ENCODE data around the gene NRARP.

The NRARP gene

DNA sequence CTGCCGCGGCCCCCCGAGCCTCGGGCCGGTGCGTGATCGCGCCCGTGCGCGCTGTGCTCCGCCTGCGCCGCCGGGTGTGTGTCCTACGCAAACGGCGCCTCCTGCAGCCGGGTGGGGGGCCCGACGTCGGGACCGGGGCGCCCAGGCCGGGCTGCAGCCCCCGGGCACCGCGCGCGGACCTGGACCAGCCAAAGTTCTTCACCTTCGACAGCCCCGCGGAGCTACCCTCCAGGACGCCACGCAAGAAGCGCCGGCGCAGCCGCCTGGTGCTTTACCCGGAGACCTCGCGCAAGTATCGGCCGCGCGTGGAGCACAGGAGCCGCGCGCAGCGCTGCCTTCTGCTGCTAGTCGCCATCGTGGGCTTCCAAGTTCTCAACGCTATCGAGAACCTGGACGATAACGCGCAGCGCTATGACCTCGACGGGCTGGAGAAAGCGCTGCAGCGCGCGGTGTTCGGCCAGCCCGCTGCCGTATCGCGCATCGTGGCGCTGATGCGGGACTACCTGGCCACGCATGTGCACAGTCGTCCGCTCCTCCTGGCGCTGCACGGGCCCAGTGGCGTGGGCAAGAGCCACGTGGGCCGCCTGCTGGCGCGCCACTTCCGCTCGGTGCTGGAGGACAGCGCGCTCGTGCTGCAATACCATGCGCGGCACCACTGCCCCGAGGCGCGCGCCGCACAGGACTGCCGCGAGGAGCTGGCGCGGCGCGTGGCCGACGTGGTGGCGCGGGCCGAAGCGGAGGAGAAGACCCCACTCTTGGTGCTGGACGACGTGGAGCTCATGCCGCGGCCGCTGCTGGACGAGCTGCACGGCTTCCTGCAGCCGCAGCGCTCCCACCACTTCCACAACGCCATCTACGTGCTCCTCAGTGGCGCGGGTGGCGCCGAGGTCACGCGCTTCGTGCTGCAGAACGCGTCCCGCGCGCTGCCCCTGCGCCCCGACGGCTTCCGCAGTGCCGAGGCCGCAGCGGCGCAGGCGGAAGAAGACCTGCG is 23.1 kb downstream of the NRARP start:
- FAIRE-seq = no peak
- DNase-seq (ENCODE audit: insufficient read length, low spot score) = no peak
- TF ChIP-seq, protein P1, sequence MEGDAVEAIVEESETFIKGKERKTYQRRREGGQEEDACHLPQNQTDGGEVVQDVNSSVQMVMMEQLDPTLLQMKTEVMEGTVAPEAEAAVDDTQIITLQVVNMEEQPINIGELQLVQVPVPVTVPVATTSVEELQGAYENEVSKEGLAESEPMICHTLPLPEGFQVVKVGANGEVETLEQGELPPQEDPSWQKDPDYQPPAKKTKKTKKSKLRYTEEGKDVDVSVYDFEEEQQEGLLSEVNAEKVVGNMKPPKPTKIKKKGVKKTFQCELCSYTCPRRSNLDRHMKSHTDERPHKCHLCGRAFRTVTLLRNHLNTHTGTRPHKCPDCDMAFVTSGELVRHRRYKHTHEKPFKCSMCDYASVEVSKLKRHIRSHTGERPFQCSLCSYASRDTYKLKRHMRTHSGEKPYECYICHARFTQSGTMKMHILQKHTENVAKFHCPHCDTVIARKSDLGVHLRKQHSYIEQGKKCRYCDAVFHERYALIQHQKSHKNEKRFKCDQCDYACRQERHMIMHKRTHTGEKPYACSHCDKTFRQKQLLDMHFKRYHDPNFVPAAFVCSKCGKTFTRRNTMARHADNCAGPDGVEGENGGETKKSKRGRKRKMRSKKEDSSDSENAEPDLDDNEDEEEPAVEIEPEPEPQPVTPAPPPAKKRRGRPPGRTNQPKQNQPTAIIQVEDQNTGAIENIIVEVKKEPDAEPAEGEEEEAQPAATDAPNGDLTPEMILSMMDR (IDR thresholded peaks at IDR 0.05; ENCODE audit: insufficient read depth, missing control alignments) = no peak

DNA sequence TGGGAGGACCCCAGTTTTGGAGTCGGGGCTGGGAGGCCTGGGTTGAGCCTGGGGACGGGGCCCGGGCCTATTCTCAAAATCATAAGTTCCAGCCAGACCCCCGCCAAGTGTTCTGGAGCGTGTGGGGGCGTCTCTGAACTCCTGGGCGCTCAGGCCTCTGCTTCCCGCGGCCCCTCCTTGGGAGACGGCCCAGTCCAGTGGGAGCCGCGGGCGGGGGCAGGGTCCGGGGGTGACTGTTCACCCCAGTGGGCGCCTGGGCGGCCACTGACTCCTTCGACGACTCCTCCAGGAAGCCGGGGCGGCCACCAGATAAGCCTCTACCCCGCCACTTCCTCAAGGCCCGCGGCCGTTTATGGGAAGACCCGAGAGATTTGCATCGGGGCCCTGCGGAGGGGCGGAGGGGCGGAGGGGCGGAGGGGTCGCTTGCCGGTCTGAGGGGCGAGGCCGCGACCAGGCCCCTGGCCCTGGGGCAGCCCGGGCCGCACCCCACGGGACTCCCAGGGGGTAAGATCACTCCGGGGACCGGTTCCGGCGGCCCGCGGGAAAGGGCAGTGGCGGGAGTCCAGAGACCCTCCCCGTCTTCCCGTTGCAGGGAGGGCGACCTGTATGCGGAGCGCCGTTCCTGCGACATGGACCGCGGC is 23.9 kb downstream of the NRARP start:
- no peak for FAIRE-seq
- TF ChIP-seq, protein P1 (IDR thresholded peaks at IDR 0.05; ENCODE audit: insufficient read depth, missing control alignments) = no peak

DNA sequence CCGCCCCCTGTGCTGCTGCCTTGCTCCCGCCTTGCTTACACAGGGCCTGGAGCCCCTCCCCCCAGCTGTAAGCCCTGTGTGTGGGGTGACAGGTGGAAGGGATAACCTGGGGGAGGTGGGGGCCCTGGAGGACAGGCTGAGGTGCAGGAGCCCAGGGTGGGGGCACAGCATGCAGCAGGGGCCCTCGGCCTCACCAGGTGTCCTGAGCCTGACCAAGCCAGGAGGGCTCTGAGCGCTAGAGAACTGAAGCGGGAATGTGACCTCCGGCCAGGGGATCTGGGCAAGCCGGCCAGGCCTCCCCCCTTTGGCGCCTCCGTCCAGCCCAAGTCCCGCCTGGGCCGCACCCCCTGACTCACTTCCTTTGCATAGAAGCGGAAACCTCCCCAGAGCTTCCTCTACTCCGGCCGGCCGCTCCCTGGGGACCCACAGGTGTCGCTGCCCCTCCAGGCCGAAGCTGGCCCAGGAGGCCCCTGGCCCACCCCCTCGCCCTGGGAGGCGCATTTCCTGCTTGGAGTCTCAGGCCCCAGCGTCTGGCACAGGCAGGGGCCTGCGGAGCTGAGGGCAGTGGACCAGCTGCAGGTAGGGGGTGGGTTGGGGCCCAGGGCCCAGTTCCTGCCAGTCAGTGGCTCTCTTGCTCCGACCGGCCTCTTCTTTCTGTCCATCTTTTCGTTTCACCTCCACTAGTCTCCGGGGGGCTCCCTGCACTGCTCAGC is 24.6 kb downstream of the NRARP start, which contains the start of gene TOR4A:
TOR4A (plus strand) TSS at position 398 of the 713 bp plus-strand sequence. CDS start 964 bp downstream, outside the sequence.
- FAIRE-seq (no peak), DNase-seq (ENCODE audit: insufficient read length, low spot score) (no peak)
- TF ChIP-seq, protein P1 (IDR thresholded peaks at IDR 0.05; ENCODE audit: insufficient read depth, missing control alignments) = no peak

More for the DNA sequence above, 23.9 kb downstream of the NRARP start:
- no peak for DNase-seq (ENCODE audit: insufficient read length, low spot score)

DNA sequence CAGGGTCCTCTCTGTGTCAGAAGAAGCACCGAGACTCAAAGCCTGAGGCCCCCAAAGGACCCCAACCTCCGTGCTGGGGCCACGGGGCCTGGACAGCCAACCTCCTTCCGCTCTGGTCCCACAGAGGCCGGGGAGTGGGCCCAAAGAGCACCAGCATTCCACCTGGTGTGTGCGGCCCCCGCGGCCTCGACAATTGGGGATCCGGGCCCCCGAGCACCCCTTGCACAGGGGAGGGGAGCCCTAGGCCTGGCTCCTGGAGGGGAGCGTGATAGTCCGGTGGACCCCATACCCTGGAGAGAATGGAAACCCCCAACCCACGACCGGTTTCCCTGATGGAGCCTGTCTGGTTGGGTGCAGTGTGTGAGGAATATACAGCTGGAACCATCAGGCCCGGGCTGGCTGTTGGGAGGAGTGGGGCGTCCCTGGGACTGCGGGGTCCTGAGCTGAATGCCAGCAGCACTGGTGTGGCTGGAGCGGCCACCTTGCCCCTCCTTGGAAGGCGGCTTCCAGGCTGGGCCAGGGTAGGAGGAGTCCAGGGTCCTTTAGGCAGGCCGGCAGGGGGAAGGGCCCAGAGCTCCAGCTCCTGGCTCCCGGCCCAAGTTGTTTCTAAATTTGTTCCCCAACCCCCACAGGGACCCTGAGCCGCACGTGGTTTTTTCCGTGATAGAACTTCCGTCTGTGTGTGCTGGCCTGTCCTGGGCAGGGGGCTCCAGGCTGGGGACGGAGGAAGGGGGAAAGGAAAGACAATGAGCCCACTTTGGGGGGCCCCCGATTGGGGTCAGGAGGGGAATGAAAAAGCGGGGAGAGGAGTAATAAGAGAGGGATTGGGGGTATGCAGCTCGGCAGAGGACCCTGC is 25.4 kb downstream of the NRARP start:
- DNase-seq (ENCODE audit: insufficient read length, low spot score) = no peak

DNA sequence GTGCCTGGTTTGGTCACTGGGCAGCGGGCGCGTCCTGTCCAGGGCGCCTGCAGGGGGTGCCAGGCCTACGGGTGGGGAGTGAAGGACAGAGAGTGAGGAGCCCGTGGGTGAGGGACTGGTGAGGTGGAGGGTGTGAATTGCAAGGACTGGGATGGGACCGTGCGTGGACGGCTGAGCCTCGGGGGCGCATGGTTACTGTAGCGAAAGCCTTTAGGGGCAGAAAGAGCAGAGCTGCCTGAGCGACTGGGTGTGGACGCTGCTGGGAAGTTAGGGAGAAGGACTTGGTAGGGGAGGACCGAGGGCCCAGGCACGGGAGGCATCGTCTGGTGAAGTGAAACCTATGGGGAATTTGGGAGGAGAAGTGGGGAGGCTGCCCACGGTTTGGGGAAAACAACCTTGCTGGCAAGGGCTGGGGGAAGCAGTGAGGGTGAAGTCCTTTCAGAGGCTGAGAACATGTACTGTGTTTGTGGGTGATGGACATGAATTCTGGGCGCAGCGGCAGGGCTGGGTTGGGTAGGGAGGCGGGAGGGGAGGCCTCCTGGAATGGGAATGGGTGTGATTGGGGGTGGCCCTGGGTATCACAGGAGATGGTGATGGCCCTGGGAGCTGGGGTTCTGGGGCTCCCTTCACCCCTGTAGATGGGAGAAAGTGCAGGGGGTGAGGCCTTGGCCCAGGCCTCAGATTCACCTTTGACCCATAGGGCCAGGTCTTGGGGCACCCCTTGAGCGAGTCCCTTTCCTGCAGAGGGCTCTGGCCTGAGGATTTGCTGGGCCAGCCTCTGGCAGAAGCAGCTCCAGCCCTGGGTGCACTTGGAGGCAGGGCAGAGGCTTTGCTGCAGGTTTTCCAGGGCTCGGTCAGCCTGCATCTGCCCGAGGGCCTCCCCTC is 26.2 kb downstream of the NRARP start:
- FAIRE-seq (no peak), DNase-seq (ENCODE audit: insufficient read length, low spot score) (no peak)
- TF ChIP-seq, protein P1 (IDR thresholded peaks at IDR 0.05; ENCODE audit: insufficient read depth, missing control alignments) = no peak

More for the DNA sequence above, 25.4 kb downstream of the NRARP start:
- TF ChIP-seq, protein P1 (IDR thresholded peaks at IDR 0.05; ENCODE audit: insufficient read depth, missing control alignments) = no peak
- FAIRE-seq = no peak

All from D721Med (cell line).